ENCODE data around the gene ERICH6. TPM values are rescaled to one million over a fixed set of nuclear protein-coding genes. Genes with fewer than 3 reads are reported as not detected.

The ERICH6 gene
- total RNA-seq, 6 donors from 2014 or later = 2.1 TPM; not detected in 5

GRCh38 chr3:150673966-150674365 is 29.8 kb downstream of the ERICH6 start:
- H3K27ac ChIP-seq = no peak overlapping the region
- TF ChIP-seq EP300 (IDR thresholded peaks at IDR 0.05) (no peak), CTCF (IDR thresholded peaks at IDR 0.05) (no peak), POLR2AphosphoS5 (IDR thresholded peaks at IDR 0.05) (no peak), POLR2A (IDR thresholded peaks at IDR 0.05) (no peak)
- WGBS, 2 donors = 84 to 91% methylated on average over 3 of the region's 3 CpGs
- H3K4me3 ChIP-seq = no peak overlapping the region
- no peaks in the 10 kb centered on the region for H3K4me1 ChIP-seq
- ATAC-seq (ENCODE audit: low FRiP score in 2 of 2) (no peak), DNase-seq (no peak)
- H3K27me3 ChIP-seq = no peaks in the 10 kb centered on the region
- peaks cover 0 to 11% (median 8%) of the 10 kb centered on the region in 4 donors for H3K9me3 ChIP-seq
- no peaks in the 10 kb centered on the region for H3K36me3 ChIP-seq

GRCh38 chr3:150666167-150666566 is 37.6 kb downstream of the ERICH6 start:
- Histone ChIP-seq H3K27me3 (no peaks in the 10 kb centered on the region), H3K4me1 (no peaks in the 10 kb centered on the region), H3K36me3 (no peaks in the 10 kb centered on the region), H3K4me3 (no peak overlapping the region), H3K27ac (no peak overlapping the region), H3K9me3 (no peaks in the 10 kb centered on the region)
- ATAC-seq (ENCODE audit: low FRiP score in 2 of 2) (no peak), DNase-seq (no peak)
- no peak for TF ChIP-seq EP300 (IDR thresholded peaks at IDR 0.05)
- TF ChIP-seq CTCF (IDR thresholded peaks at IDR 0.05) = no peak
- TF ChIP-seq POLR2AphosphoS5 (IDR thresholded peaks at IDR 0.05) = no peak
- no peak for TF ChIP-seq POLR2A (IDR thresholded peaks at IDR 0.05)
- 59 to 60% methylated on average over 5 of the region's 5 CpGs for WGBS, 2 donors

- WGBS, 2 donors = 92 to 97% methylated on average over 8 of the region's 8 CpGs
- Histone ChIP-seq H3K4me3 (no peak overlapping the region), H3K9me3 (no peaks in the 10 kb centered on the region), H3K36me3 (no peaks in the 10 kb centered on the region), H3K4me1 (no peaks in the 10 kb centered on the region), H3K27me3 (no peaks in the 10 kb centered on the region), H3K27ac (no peak overlapping the region)
- TF ChIP-seq EP300 (IDR thresholded peaks at IDR 0.05) (no peak), POLR2A (IDR thresholded peaks at IDR 0.05) (no peak), CTCF (IDR thresholded peaks at IDR 0.05) (no peak), POLR2AphosphoS5 (IDR thresholded peaks at IDR 0.05) (no peak)
- no peak for ATAC-seq (ENCODE audit: low FRiP score in 2 of 2)
- no peak for DNase-seq
These were observed 40.3 kb downstream of the ERICH6 start for GRCh38 chr3:150663461-150663860.

- DNase-seq = no peak
- Histone ChIP-seq H3K27me3 (no peaks in the 10 kb centered on the region), H3K27ac (no peak overlapping the region), H3K9me3 (no peaks in the 10 kb centered on the region), H3K4me1 (no peaks in the 10 kb centered on the region), H3K36me3 (no peaks in the 10 kb centered on the region), H3K4me3 (no peak overlapping the region)
- 63 to 73% methylated on average over 7 of the region's 7 CpGs for WGBS, 2 donors
- ATAC-seq (ENCODE audit: low FRiP score in 2 of 2) = no peak
- TF ChIP-seq POLR2AphosphoS5 (IDR thresholded peaks at IDR 0.05) (no peak), POLR2A (IDR thresholded peaks at IDR 0.05) (no peak), EP300 (IDR thresholded peaks at IDR 0.05) (no peak), CTCF (IDR thresholded peaks at IDR 0.05) (no peak)
These were observed 41.1 kb downstream of the ERICH6 start for GRCh38 chr3:150662410-150663200.

GRCh38 chr3:150656316-150656715 is 47.4 kb downstream of the ERICH6 start:
- H3K27ac ChIP-seq = no peak overlapping the region
- no peak for TF ChIP-seq POLR2A (IDR thresholded peaks at IDR 0.05)
- 63 to 73% methylated on average over 4 of the region's 4 CpGs for WGBS, 2 donors
- no peaks in the 10 kb centered on the region for H3K36me3 ChIP-seq
- no peaks in the 10 kb centered on the region for H3K9me3 ChIP-seq
- H3K27me3 ChIP-seq = no peaks in the 10 kb centered on the region
- ATAC-seq (ENCODE audit: low FRiP score in 2 of 2) (no peak), DNase-seq (no peak)
- H3K4me1 ChIP-seq = no peaks in the 10 kb centered on the region
- no peak overlapping the region for H3K4me3 ChIP-seq
